ENCODE data around the gene AFF3. TPM values are rescaled to one million over a fixed set of nuclear protein-coding genes. Genes with fewer than 3 reads are reported as not detected.

Gene AFF3
- total RNA-seq, 1 experiment from 2014 or later, result 0.22 TPM

GRCh38 chr2:100184055-100184737, 41.8 kb upstream of the AFF3 start:
- Histone ChIP-seq H3K14ac (ENCODE audit: insufficient read depth, low read length) (no peak overlapping the region), H3K23me2 (ENCODE audit: insufficient read length, low read depth, low read length, poor library complexity, severe bottlenecking) (no peaks in the 10 kb centered on the region), H3K79me2 (ENCODE audit: insufficient read depth, low read length) (no peaks in the 10 kb centered on the region), H3K4me1 (ENCODE audit: insufficient read depth, low read length) (peaks cover 3% of the 10 kb centered on the region; the same call in 1 of the 2 replicates), H3K18ac (ENCODE audit: insufficient read length, low read depth, low read length) (no peak overlapping the region), H3K4me2 (ENCODE audit: insufficient read depth, insufficient read length, low read length) (no peak overlapping the region), H4K5ac (ENCODE audit: insufficient read length, low read depth, low read length) (no peak overlapping the region), H3K9ac (ENCODE audit: extremely low read depth, insufficient read length, low read length) (no peak overlapping the region), H4K91ac (ENCODE audit: insufficient read length, low read depth, low read length) (no peak overlapping the region), H2BK15ac (ENCODE audit: low read depth, low read length) (no peak overlapping the region), H2AK5ac (ENCODE audit: insufficient read length, low read length) (no peak overlapping the region), H4K8ac (replicated peaks; ENCODE audit: insufficient read length, low read depth, low read length) (no peak overlapping the region), H2BK5ac (ENCODE audit: insufficient read length, low read length) (no peak overlapping the region), H3K4ac (ENCODE audit: low read depth, low read length) (no peak overlapping the region), H2BK12ac (ENCODE audit: insufficient read length, low read depth, low read length) (no peak overlapping the region), H3K27ac (ENCODE audit: insufficient read length, low read depth, low read length) (no peak overlapping the region), H3K9me3 (ENCODE audit: control insufficient read depth, low read depth, low read length) (no peaks in the 10 kb centered on the region), H2BK20ac (ENCODE audit: low read depth, low read length, poor library complexity, severe bottlenecking) (no peak overlapping the region), H3K56ac (ENCODE audit: insufficient read length, low read depth, low read length) (no peak overlapping the region), H3K27me3 (ENCODE audit: insufficient read depth, low read length) (peaks cover 7% of the 10 kb centered on the region; the same call in 1 of the 2 replicates), H3K79me1 (ENCODE audit: insufficient read depth, low read depth, low read length, poor library complexity, severe bottlenecking) (no peaks in the 10 kb centered on the region), H2AFZ (ENCODE audit: low read length) (no peak overlapping the region), H3T11ph (ENCODE audit: low read length) (no peak overlapping the region), H3K23ac (ENCODE audit: insufficient read length, low read depth, low read length) (no peak overlapping the region), H4K20me1 (ENCODE audit: control insufficient read depth, insufficient read depth, insufficient read length) (no peaks in the 10 kb centered on the region), H2BK120ac (ENCODE audit: low read depth, low read length, poor library complexity, severe bottlenecking) (no peak overlapping the region)
- Mint-ChIP-seq H3K4me1 (peaks cover 22 to 32% of the 10 kb centered on the region in 2 experiments), H3K27me3 (ENCODE audit: low read depth) (peaks cover 90% of the 10 kb centered on the region), H3K9me3 (no peaks in the 10 kb centered on the region; a peak in 2 of 5 replicates), H3K4me3 (no peak overlapping the region), H3K36me3 (ENCODE audit: insufficient read depth in 1 of 3, low read depth in 3 of 3) (no peaks in the 10 kb centered on the region), H3K27ac (no peak overlapping the region)
- WGBS (ENCODE audit: extremely low coverage, insufficient read length, low lambda C conversion rate), result no CpG with 5 or more reads among the region's 4 CpGs
- TF ChIP-seq, protein P1, sequence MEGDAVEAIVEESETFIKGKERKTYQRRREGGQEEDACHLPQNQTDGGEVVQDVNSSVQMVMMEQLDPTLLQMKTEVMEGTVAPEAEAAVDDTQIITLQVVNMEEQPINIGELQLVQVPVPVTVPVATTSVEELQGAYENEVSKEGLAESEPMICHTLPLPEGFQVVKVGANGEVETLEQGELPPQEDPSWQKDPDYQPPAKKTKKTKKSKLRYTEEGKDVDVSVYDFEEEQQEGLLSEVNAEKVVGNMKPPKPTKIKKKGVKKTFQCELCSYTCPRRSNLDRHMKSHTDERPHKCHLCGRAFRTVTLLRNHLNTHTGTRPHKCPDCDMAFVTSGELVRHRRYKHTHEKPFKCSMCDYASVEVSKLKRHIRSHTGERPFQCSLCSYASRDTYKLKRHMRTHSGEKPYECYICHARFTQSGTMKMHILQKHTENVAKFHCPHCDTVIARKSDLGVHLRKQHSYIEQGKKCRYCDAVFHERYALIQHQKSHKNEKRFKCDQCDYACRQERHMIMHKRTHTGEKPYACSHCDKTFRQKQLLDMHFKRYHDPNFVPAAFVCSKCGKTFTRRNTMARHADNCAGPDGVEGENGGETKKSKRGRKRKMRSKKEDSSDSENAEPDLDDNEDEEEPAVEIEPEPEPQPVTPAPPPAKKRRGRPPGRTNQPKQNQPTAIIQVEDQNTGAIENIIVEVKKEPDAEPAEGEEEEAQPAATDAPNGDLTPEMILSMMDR (conservative IDR thresholded peaks at IDR 0.05), result no peak
- DNase-seq, result no peak
